Measurements from ENCODE around the gene ETNK2. TPM values are rescaled to one million over a fixed set of nuclear protein-coding genes. Genes with fewer than 3 reads are reported as not detected.

The ETNK2 gene
- total and polyA plus RNA-seq, 2 of the 13 experiments (the other 11 are each of a cell fraction or from before 2014, with no cell fraction given) = 15.5 to 42.8 TPM

- TF ChIP-seq SMAD1 (CRISPR knock-in tag; IDR thresholded peaks at IDR 0.05; ENCODE audit: borderline replicate concordance, low read depth) (no peak), CHCHD3 (CRISPR knock-in tag; IDR thresholded peaks at IDR 0.05) (no peak), HIVEP1 (CRISPR knock-in tag; IDR thresholded peaks at IDR 0.05) (no peak), ZNF83 (CRISPR knock-in tag; IDR thresholded peaks at IDR 0.05; ENCODE audit: borderline replicate concordance) (no peak), ZNF263 (CRISPR knock-in tag; IDR thresholded peaks at IDR 0.05) (no peak), KLF13 (CRISPR knock-in tag; IDR thresholded peaks at IDR 0.05) (no peak), IKZF1 (IDR thresholded peaks at IDR 0.05) (no peak), ZNF781 (CRISPR knock-in tag; IDR thresholded peaks at IDR 0.05; ENCODE audit: borderline replicate concordance, not compliant biosample characterization) (no peak), ZBTB33 (CRISPR knock-in tag; IDR thresholded peaks at IDR 0.05) (no peak), KDM1A (CRISPR knock-in tag; IDR thresholded peaks at IDR 0.05) (no peak), EED (CRISPR knock-in tag; IDR thresholded peaks at IDR 0.05) (no peak), ATF3 (CRISPR knock-in tag; IDR thresholded peaks at IDR 0.05) (no peak), ZNF30 (CRISPR knock-in tag; IDR thresholded peaks at IDR 0.05) (no peak), SP5 (CRISPR knock-in tag; IDR thresholded peaks at IDR 0.05; ENCODE audit: borderline replicate concordance, low read depth) (no peak), ZNF180 (CRISPR knock-in tag; IDR thresholded peaks at IDR 0.05; ENCODE audit: borderline replicate concordance, low read depth) (no peak), ZNF329 (CRISPR knock-in tag; IDR thresholded peaks at IDR 0.05; ENCODE audit: low read depth) (no peak)
- TF ChIP-seq, protein P1, sequence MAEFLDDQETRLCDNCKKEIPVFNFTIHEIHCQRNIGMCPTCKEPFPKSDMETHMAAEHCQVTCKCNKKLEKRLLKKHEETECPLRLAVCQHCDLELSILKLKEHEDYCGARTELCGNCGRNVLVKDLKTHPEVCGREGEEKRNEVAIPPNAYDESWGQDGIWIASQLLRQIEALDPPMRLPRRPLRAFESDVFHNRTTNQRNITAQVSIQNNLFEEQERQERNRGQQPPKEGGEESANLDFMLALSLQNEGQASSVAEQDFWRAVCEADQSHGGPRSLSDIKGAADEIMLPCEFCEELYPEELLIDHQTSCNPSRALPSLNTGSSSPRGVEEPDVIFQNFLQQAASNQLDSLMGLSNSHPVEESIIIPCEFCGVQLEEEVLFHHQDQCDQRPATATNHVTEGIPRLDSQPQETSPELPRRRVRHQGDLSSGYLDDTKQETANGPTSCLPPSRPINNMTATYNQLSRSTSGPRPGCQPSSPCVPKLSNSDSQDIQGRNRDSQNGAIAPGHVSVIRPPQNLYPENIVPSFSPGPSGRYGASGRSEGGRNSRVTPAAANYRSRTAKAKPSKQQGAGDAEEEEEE (CRISPR knock-in tag; IDR thresholded peaks at IDR 0.05; ENCODE audit: borderline replicate concordance) = no peak
- TF ChIP-seq, protein P2, sequence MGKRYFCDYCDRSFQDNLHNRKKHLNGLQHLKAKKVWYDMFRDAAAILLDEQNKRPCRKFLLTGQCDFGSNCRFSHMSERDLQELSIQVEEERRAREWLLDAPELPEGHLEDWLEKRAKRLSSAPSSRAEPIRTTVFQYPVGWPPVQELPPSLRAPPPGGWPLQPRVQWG (CRISPR knock-in tag; IDR thresholded peaks at IDR 0.05; ENCODE audit: borderline replicate concordance, low read depth) = no peak
- Histone ChIP-seq H3K36me3 (replicated peaks in 1 of 2; ENCODE audit: control insufficient read depth in 1 of 2, insufficient read depth in 2 of 2, low read length in 2 of 2) (peaks cover 35 to 80% of the 10 kb centered on the region in 2 experiments), H3K27me3 (ENCODE audit: control insufficient read depth in 1 of 2, insufficient read depth in 2 of 2, low read length in 2 of 2) (no peaks in the 10 kb centered on the region), H3K4me1 (ENCODE audit: insufficient read depth, low read length) (peaks cover 12% of the 10 kb centered on the region), H3K79me2 (ENCODE audit: insufficient read depth, low read length) (no peaks in the 10 kb centered on the region), H2AFZ (ENCODE audit: low read length) (no peak overlapping the region), H4K20me1 (ENCODE audit: insufficient read depth, low read length) (no peaks in the 10 kb centered on the region), H3K9me3 (ENCODE audit: low read length) (no peaks in the 10 kb centered on the region), H3K9ac (ENCODE audit: insufficient read depth, low read depth, low read length) (no peak overlapping the region), H3K4me2 (ENCODE audit: low read depth, low read length) (no peak overlapping the region), H3K4me3 (replicated peaks in 1 of 3; ENCODE audit: insufficient read depth in 1 of 3, low read depth in 2 of 3, low read length in 3 of 3) (no peak overlapping the region), H3K27ac (ENCODE audit: extremely low read length, insufficient read depth, low read length) (no peak overlapping the region)
- ChIA-PET CTCF (ENCODE audit: low intra/inter-chr PET ratio, low total read pairs) (interaction anchor here (0.7 kb wide), 1 partner anchor 918 kb away, joined by 3 read pairs; no protein-coding TSS in a partner anchor), POLR2A (no interaction called here)
- DNase-seq (ENCODE audit: low spot score) (no peak), ATAC-seq (no peak), FAIRE-seq (no peak)
- BruUV-seq (replicated peaks) = no TSS peak
- 92% methylated on average over 13 of the region's 17 CpGs for WGBS (ENCODE audit: low lambda C conversion rate)
- in situ Hi-C loops (cut with HindIII; ENCODE audit: extremely low pct_ligation_motif_present, low pct_unique_long_range_greater_than_20kb) (no loop called here), intact Hi-C loops (cut with micrococcal nuclease; ENCODE audit: unreplicated experiment) (no loop called here)
Measured at GRCh38 chr1:204121840-204122555, 29.8 kb downstream of the ETNK2 start.
